CD1c-positive myeloid dendritic cell (primary cell): ENCODE measurements around the gene TFF3.

ENCODE experiments used
- DNase-seq: peaks from one replicate; pipeline ENCODE4 v3.0.0-alpha.2; 2016; ENCODE audit errors: extremely low spot score

Gene TFF3

DNA sequence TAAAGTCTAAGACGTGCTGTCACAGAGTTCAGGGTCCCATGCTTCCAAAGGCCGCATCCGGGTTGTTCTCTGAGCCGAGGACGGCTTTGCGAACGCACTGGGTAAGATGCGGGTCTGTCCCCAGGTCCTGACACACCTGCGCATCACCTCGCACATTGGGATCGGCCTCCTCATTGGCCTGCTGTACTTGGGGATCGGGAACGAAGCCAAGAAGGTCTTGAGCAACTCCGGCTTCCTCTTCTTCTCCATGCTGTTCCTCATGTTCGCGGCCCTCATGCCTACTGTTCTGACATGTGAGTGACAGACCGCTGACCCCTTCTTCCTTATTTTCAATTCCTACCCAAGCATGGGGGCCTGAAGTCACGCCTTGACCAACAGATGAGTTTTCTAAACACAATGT lies 25.3 kb downstream of the TFF3 start:
- DNase-seq, result peak; percentile 89

DNA sequence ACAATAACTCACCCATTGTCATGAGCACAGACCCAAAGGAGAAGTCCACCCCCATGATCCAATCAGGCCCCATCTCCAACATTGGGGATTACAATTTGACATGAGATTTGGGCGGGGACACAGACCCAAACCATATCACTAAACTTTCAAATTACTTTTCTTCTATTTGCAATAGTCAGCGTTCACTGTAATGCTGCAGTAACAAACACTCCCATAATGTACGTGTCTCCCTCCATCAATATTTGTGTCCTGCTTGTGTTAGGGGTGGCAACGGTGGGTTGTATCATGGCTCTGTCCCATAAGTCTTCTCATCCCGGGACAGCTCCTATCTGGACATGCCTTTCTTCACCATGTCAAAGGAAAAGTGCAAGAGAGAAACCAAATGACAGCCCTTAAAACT lies 26.2 kb downstream of the TFF3 start:
- no peak for DNase-seq

DNA sequence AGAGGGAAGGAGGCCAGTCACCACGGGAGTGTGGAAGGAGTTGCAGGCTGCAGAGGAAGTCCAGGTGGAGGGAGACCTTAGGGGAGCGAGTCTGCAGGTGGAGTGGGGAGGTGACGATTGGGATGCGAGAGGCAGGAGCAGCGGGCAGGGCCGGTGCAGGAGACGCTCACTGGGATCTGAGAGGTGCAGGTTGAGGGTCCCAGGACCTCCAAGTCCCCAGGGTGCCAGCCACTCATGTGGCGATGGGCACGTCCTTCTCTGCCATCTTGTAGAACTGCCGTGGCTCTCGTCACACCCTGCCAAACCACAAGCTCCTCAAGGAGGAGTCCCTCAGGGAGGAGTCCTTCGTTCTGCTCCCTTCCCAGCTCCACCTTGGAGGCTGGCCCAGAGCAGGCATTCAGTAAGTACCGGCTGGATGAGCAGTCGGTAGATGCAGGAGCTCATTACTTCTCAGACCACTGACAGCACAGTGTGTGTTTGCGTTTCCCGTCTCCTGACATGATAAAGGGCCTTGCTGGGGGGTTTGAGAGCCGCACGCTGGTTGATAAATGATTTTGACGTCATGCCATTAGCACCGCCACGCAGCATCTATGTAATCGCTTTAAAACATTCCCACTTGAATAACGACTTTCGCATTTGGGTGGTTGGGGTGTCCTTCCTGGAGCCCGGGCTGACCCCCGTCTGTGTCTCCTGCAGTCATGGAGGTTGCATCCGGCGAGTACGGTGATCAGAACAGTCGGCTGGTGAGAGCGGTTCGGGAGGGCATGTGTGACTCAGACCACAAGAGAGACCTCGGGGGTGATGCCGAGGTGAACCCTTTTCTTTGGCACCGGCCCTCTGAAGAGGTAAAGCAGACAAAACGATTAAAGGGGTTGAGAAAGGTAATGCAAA lies 27.8 kb downstream of the TFF3 start:
- DNase-seq, result no peak

DNA sequence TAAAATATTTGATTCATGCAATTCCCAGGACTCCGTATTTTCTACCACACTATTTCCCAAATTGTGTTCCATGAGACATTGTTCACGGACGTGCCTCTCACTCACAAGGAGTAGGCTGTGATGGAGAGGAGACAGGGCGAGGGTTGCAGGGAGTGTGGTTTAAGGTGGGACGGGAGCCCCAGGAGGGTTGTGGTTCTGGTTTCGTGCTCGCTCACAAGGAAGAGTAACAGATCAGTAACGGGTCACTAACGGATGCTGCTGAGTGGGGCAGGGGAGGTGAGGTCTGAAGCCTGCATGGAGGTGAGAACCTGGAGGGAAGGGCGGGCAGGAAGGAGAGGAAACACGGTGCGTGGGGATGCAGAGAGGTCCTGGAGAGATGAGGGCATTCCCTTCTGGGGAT lies 28.8 kb downstream of the TFF3 start:
- DNase-seq, result no peak

DNA sequence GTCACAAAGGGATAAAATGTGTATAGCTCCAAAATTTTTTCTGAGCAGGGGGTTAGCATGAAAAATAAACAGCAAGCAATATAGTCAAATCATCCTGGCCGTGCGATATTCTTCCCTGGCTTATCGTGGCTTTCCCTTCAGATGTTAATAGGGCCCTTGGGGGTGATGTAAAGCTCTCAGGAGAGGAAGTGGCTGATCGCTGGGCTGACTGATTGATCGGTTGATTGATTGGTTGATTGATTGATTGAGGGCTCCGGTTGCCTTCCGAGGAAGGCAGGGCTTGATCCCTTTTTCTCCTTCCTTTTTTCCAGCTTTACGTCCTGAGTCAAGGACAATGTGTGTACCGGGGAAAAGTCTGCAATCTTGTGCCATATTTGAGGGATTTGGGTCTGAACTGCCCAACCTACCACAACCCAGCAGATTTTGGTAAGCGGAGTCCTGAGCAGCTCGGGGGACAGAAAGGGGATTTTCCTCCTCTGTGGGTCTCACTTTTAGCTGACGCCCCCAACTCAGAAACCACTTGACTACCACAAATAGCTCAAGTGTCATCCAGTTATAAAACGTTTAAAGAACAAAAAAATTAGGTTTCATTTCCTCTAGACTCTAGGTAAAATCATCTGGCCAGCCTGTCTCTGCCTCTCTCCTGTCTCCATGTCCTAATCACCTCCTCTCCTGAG lies 29.5 kb downstream of the TFF3 start:
- DNase-seq, result no peak

DNA sequence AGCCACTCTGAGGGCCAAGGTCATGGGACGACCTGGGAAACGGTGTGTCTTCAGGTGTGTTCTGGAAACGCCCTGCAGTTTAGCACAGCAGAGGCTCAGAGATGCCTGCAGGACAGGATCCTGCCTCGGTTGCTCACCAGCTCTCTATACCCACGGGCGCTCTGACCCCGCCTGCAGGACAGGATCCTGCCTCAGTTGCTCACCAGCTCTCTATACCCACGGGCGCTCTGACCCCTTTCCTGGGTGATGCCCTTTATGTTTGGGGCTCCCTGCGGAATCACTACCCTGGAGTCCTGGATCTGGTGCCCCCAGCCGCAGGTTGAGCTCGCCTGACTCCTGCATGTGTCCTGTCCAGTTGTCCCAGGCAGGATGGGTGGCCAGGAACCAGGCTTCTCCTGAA lies 32.5 kb downstream of the TFF3 start:
- DNase-seq, result no peak

DNA sequence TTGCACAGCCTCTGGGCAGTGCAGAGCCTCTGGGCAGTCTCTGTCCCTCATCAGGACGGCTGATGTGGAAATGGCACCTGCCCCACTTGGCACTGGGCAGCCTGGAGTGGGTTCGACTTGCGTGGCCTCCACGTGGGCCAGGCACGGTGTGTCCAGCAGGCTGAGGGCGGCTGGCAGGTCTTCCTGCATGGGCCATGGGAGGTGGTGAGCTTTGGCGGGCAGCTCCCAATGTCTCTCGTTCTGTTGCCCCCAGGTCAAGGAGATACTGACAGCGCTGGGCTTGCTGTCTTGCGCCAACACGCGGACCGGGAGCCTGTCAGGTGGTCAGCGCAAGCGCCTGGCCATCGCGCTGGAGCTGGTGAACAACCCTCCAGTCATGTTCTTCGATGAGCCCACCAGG lies 33.2 kb downstream of the TFF3 start:
- no peak for DNase-seq

DNA sequence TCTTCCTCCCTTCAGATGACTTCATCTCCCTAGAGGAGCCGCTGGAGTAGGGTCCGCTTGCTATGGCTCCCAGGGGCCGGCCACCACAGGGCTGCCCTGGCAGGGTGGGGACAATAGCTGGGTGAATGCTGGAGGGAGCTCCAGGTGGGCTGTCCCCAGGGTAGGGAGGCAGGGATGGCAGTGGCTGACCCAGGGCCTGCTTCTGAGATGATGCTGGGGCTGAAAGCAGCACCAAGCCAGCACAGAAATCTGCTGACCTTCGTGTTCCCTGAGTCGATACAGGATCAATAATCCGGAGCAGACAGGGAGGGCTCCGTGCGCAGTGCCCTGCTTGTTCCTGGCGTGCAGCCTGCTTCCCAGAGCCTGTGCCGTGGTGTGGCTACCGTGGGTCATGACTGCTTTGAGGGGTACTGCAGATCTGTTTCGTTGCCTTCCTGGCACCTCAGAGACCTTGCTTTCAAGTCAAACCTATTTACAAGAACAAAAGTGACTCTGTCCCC lies 34.0 kb downstream of the TFF3 start:
- no peak for DNase-seq

DNA sequence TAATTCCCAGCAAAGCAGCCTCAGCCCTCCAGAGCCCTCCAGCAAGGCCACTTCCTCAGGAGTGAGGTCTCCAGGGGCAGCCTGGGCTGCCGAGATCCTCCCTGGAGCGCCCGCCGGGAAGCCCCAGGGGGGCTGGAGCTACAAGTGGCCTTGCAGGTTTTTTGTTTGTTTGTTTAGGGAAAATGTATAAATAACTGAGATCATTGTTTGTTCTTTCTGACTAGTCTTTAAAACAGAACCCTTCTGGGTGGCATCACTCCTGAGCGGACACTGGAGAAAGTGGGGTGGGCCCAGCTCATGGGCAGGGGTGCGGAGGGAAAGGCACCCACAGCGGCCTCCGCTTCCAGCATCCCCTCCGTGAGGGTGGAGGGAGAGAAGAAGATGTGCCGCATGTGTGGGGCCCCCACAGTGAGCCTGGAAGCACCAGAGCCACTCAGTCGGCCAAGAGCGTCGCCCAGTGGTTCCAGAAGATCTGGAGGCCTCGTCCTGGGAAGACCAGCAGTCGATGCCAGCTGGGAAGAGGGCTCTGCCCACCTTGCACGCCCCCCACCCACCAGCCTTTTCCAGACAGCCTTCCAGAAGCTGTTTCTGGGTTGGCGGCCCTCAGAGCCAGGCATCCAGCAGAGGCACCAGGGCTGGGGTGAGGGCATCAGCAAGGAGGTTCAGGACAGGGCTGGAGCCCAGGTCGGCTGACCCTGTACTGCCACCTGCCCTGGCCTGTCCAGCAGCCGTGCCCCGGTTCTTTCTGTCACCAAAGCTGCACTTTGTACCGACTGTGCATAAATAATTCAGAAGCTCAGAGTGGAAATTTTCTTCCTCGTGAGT lies 34.6 kb downstream of the TFF3 start:
- DNase-seq, result no peak

DNA sequence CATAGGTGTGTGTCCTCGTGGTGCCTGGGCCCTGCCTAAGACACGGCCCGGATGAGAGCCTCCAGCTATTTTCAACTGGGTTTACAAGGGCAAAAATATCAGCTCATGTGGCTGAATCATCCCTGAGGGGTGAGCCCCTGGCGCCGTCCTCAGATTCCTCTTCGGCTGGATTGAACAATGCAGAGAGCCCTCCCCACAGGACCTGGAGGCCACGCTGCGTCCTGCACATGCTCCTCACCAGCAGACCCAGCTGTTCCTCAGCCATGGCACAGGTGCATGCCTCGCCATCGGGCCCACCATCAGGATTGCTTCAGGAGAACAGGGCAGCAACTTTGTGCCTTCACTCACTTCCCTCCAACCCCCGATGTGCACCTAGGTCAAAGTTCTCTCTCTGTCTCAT lies 35.3 kb downstream of the TFF3 start:
- DNase-seq, result no peak

DNA sequence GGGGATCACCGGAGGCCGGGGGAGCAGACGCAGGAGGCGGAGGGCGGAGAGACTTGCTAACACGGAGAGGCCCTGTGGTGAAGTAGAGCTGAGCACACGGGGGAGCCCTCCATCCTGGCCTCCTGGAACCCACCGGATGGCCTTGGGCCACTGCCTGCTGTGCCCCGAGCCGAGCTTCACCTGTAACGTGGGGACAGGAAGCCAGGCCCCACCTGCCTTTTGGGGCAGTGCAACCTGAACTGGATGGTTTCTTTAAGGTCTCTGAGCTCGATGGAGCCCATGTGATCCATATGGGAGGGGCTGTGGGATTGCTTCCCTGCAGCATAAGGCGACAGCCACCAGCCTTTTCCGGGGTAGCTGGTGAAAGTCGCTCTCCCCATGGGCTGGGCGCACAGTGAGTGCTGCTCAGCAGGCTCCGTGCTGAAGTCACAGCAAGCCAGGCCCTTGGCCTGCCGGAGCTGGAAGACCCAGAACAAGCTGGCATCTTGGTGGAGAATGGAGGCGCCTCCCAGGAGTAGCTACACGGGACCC lies 35.8 kb downstream of the TFF3 start:
- DNase-seq, result no peak

DNA sequence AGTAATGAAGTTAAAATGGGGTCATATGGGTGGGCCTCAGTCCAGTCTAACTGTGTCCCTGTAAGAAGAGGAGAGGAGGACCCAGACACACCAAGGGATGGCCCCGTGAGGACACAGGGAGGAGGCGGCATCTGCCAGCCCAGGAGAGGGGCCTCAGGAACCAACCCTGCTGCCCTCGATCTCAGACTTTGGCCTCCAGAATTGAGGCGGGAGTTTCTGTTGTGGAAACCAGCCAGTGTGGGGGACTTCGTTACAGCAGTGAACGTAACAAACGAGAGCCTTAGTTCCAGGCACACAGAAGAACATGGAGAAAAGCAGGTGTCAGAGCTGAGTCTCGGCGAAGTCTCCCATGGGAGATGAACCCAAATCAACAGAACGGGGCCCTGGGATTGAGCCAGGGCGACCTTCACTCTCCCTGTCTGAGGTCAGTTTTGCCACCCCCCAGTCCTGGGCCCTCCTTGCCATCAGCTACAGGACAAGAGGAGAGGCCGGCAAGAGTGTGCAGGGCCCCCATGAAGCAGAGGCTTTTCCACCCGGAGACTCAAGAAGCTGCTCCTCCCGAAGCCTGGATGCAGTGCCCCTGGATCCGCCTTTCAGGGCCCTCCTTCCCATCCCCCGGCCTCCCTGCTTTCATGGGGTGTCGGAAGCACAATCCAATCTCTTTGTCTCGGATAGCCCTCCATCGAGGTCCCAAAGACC lies 36.6 kb downstream of the TFF3 start:
- no peak for DNase-seq

DNA sequence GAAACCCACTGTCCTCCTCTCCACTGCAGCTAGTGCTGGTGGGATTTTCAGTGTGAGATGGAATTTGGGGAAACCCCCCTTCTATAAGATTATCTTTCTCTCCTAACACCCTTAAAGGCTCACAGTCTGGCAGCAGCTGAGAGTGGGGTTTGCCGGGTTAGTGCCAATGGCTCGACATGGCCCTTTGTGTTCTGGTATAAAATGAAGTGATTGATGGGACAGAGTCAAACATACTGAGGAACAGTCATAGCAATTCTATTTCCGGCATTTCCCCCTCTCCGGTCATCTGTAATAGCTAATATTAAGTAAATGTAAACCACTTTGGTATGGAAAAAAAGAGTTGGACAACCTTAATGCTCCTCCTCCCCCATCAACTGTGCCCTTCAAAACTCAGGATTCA lies 37.6 kb downstream of the TFF3 start:
- no peak for DNase-seq

DNA sequence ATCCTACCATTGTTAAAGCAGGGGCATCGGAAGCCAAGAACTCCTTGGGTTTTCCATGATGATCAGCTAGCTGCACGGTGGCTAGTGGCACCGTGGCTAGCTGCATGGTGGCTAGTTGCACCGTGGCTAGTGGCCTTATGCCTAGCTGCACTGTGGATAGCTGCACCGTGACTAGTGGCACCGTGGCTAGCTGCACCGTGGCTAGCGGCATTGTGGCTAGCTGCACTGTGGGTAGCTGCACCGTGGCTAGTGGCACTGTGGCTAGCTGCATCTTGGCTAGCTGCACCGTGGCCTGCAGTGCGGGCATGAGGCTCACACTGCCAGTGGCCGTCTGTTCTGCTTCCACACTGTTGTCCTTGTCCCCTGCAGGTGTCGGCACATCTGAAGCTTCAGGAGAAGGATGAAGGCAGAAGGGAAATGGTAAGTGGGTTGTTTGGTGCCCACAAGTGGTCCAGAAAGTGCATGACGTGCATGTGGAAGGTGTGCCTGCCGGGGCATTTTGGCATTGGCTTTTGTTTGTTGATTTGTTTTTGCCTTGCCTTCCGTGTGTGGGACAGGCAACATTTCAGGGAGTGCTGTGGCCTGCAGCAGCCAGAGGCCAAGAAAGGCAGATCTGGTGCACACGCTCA lies 38.6 kb downstream of the TFF3 start:
- DNase-seq, result no peak

DNA sequence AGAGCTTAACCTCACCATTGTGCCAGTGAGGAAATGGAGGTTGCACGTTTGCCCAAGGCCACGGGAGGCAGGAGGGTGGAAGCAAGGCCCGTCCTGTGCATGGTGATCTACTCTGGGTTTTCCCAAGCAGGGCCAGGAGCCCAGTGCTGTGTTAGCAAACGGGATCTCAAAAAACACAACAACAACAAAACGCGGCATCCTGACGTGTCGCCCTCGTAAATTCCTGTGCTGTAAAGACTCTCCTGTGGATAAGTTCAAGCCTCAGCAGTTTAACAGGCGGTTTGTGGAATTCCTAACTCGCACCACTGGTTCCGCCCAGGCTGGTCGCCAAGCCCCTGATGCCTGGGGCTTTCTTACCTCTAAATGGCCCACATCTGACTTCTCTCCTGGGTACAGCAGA lies 39.1 kb downstream of the TFF3 start:
- no peak for DNase-seq

DNA sequence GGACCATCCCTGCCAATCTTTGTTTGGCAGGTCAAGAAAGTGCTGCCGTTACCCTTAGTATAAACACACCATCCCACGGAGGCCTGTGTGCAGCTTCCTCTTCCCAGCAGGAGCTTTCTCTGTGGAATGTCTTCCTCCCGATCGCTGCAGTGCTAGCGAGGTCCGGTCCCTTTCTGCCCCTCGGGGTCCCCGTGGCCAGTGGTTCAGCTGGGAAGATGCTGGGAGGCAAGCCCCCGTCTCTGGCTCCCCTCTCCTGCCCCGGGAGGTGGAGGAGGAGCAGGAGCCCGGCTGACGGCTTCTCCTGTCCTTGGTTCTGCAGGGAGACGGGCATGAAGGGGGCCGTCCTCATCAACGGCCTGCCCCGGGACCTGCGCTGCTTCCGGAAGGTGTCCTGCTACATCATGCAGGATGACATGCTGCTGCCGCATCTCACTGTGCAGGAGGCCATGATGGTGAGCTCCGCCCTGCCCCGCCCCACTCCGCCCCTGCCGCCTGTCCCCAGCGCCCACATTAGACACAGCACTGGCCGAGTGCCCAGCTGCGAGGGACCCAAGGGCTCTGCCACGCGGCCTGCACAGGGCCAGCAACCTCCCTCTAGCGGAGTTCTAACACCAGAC lies 42.1 kb downstream of the TFF3 start:
- DNase-seq, result no peak

DNA sequence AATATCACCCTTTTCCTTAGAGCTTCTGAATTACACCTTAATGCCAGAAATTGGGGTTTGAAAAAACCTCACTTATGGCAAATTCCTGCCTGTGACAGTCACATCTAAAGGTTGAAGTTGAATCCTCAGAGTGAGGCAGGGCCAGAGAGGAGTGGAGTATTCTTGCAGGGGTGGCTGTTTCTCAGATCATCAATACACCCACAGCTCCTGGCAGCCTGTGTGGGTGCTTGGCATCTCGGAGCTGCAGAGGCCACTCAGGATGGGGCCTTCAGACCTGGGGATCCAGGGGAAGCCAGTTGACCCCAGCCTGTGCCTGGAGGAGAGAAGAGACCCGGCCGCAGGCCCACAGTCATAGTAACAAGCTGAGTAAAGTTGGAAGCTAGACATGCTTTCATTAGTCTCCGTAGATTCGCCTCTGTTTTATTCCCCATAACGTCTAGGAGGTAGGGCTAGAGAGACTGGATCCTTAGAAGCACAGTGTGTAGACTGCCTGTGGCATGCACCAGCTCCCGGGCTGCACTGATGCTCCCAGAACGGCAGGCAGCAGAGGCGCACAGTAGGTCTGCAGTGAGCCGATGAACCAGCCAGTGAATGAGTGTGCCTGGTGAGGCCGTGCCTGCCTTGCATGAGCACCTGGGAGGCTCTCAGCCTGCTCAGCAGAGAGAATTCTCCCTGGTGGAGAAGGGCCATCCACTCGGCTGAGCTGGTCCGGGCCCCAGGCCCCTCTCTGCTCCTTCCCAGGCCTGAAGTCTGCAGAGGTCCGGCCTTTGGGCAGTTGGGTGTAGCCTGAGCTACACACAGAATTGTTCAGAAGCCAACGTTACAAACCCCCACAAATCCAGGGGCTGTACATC lies 42.9 kb downstream of the TFF3 start:
- DNase-seq, result no peak

DNA sequence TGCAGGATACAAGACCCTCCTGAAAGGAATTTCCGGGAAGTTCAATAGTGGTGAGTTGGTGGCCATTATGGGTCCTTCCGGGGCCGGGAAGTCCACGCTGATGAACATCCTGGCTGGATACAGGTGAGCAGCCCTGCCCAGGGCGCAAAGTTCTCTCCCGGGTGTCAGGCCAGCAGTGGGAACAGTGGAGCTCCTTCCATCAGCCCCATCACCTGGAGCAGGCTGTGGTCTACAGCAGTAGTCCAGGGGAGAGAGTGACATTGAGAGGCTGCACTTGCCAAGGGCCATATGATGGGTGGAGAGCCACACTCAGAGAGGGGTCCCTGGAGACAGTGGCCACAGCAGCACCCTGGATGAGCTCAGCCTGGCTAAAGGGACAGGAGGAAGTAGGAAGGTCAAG lies 44.1 kb downstream of the TFF3 start:
- DNase-seq, result no peak

DNA sequence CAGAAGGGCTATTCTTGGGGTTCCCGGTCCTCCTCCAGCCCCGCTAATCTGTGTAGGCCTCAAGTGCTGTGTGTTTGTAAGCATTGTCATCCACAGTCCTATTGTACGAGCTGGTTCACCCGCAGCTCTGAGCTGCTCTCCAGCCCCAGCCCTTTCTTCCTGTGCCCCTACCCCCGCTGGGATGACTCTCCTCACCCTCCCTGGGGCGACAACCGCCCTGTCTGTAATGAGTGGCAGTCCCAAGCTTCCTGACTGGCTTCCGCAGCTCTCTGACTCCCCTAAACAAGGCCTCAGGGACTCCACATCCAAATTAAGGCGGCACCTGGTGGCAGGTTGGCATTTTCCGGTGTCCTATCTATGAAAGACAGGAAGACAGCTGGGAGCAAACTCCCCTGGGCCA lies 45.8 kb downstream of the TFF3 start:
- no peak for DNase-seq
